Stimulated activated CD8-positive, alpha-beta memory T cell treated with anti-CD3 and anti-CD28 coated beads, Interleukin-12 subunit alpha, Interleukin-12 subunit beta, amount 100 ng/mL, for 1 hour (primary cell): ENCODE measurements around the gene HOXB1.

ENCODE experiments used
- DNase-seq: peaks from one replicate; pipeline ENCODE4 v3.0.0-alpha.2; 2020; ENCODE audit warnings: low read depth

Gene HOXB1

DNA sequence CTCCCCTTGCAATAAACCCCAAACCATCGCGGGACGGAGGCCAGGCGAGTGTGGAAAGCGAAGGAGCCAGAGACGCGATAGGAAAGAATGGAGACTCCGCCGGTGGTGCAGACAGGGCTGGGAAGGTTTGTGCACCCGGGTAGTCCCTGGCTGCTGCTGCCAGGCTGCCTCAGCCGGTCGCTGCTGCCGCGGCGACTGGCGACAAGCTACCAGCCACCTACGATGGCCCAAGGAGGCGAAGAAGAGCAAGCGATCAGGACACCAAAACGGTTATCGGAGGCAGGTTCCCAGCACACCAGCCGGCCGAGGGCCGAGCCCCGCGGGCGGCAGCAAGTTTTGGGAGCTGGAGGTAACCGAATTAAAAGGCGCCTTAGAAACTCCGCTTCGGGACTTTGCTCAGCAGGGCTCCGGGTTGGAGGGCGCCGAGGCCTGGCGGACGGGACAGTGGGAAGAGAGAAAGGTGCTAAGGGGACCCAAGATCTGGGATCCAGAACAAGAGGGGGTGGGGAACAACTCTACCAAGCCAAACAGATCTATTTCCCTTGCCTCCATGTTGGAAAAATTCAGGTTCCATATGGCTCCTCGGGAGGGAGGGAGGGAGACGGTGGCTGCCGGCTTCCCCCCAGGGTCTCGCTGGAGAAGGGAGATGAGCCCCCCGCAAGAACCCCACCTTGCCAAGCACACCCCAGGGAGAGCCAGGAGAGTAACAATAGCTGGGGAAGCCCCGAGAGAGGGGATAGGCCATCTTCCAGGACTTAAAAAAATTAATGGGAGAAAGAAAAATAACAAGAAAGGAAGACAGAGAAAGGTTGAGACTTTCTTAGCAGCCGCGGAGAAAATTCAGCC lies 23.8 kb upstream of the HOXB1 start:
- DNase-seq: no peak

DNA sequence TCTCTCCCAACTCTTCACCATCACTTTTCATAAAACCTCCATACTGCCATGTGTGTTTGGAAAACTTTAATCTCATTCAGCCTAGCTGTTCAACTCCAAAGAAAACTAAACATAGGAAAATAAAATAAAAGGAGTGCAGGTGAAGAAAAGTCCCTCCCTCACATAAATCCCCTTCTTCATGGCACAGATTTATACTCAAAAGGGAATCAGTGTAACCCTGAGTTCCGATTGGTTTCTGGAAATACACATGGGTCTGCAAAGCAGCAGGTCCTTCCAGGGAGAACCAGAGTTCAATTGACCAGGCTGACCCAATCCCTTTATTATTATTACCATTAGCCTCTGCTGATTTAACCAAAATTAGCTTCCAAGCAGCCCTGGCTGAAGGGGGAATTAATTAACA lies 23.0 kb upstream of the HOXB1 start:
- no peak for DNase-seq

DNA sequence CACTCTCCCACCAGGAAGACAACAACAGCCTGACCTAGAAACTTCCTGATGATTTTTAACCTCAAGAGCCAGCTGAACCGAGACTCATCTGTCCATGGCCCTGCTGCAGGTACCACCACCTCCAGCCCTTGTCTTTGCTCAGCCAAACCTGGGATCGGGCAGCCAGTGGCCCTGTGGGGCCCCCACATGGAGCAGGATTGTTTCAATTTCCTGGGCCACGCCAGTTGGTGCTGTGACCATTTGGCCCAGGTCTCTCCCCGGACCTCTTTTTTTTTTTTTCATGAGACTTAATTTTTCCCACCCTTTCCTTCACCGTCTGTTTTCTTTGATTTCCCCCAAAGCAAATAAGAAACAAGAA lies 22.4 kb upstream of the HOXB1 start:
- DNase-seq: no peak

DNA sequence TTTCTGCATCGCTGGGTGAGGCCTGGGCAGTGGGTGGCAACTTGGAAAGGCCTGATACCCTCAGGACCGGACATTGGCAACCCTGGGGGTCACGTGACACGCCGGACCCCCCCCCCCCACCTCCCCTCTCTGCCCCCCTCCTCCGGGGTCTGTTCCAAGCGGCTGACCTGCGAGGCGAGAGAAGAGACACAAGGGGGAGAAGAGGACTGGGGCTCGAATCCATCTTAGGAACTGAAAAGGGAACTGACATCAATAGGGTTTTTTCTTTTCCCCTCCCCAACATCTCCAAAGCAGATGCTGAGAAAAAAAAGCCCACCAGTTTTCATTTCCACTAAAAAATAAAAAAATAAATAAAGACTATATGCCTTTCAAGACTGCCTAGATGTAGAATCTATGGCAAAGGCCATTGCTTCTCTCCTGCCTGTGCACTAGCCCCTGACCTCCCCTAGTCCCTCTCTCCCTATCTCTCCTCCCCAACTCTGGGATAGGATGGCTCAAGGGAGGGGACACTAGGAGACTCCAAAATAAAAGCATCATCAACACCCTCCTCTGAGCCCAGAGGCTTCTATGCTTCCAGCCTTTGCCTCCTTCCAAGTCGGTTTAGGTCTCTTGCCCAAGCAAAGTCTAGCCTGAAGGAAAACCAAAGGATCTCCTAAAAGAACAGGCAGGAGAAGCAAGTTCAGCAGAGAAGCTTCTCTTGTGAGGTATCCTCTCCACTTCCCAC lies 21.8 kb upstream of the HOXB1 start:
- DNase-seq: no peak

DNA sequence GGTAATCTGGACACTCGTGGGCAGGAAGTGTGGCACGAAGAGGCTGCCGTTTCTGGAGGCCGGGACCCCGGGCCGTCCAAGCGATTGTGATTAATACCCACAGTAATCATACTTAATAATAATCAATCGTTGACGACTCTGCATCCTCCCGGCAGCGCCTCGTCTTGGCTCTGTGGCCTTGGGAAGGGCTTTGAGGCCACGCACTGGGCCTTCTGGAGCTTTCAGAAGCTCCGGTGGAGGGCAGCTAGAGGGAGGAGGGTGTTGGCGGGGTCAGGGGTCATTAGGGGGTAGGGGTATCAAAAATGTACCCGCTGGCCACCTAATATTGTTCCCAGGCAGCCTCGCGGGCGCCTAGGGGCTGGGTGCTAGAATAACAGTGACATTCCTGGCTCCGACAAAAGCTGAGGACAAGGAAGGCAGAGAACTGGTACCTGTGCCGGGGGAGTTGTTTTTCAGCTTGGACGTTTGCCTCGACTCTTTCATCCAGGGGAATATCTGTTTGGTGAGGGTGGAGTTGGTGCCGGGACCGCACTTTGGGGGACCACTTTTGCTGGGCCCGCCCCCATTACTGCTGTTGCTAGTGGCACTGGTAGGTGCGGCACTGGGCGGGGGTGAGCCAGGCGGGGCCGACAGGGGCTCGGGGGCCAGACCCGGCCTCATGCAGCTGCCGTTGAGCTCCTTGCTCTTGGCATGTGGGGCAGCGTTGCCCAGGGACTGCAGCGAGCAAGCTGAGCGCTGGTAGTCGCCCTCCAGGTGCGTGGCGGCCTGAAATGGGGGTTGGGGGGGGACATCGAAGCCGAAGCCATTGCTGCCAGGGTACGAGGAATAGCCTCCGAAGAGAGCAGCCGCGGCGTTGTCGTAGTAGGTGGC lies 21.0 kb upstream of the HOXB1 start:
- DNase-seq: no peak

DNA sequence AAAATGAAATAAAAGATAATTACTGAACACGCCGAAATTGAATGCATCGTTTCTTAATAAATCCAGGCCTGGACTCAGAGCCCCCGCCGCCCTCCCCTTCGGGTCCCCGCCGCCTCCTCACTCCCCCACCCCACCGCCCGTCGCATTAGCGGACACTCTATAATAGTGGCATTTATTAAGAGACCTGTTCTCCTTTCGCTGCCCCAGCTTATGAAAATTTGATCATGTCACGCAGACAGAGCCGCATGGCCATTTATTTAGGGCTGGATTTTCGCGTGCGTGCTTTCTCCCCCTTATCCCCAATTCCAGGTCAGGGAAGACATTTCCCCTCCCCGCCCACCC lies 20.4 kb upstream of the HOXB1 start:
- DNase-seq: no peak

DNA sequence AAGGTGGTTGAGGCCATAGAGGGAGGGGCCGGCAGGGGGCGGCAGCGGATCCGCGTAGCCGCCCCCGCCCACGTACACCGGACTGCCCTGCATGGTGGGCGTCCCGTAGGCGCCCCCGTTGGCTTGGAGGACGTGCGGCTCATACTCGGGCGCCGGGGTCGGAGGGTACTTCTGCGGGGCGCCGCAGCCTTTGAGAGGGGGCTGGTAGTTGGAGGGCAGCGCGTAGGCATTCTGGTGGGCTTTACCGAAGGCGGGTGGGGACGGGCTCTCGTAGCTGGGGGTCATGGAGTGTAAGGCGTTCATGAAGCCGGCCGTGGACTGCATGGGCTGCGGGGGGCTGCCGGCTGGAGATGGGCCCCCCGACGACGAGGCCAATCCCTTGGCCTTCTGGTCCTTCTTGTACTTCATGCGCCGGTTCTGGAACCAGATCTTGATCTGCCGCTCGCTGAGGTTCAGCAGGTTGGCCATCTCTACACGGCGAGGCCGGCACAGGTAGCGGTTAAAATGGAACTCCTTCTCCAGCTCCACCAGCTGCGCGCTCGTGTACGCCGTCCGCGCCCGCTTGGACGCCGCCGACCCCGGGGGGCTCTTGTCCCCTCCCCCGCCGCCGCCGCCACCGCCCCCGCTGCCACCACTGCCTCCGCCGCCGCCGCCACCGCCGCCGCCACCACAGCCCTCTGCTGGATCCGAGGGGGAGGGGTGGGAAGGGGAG lies 19.8 kb upstream of the HOXB1 start:
- DNase-seq: no peak

DNA sequence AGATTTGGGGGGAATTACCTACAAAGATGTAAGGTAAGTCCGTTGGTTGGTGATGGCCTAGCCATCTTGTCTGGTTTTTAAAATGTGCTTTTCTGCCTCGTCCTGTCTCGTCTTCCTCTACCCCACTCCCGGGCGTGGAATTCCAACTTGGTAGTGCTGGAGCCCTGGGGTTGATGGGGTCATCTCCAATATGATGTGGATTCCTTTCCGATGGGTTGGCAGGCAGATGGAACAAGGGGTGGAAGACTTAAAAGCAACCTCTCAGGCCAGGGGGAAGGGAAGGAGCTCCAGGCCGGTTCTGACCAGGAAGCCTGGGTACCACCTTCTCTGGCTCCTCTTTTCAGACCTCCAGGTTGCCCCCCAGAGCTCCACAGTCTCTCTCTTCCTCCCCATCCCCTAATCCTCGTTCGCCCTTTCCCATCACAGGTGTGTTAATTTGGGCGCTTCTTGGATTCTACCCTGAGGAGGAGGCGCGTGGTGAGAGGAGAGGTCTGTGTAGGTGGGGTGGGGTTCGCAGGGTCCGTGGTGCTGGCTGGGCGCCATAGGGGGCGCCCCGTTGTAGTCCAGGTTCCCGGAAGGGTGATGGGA lies 19.2 kb upstream of the HOXB1 start:
- no peak for DNase-seq

DNA sequence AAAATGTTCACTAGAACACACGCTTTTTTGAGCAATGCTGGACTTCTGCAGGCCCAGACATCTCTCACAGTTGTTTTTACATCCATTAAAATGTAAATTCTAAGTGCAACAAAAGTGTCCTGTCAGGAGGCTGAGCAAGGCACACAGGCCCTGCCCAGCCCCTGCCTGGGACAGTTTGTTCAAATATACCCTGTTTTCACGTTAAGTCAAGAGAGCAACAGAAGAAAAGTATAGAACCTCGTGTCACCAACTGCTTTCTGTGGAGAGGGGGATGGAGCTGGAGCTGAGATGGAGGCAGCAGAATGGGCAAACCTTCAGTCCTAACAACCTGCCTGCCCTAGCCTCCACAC lies 18.4 kb upstream of the HOXB1 start:
- DNase-seq: no peak

DNA sequence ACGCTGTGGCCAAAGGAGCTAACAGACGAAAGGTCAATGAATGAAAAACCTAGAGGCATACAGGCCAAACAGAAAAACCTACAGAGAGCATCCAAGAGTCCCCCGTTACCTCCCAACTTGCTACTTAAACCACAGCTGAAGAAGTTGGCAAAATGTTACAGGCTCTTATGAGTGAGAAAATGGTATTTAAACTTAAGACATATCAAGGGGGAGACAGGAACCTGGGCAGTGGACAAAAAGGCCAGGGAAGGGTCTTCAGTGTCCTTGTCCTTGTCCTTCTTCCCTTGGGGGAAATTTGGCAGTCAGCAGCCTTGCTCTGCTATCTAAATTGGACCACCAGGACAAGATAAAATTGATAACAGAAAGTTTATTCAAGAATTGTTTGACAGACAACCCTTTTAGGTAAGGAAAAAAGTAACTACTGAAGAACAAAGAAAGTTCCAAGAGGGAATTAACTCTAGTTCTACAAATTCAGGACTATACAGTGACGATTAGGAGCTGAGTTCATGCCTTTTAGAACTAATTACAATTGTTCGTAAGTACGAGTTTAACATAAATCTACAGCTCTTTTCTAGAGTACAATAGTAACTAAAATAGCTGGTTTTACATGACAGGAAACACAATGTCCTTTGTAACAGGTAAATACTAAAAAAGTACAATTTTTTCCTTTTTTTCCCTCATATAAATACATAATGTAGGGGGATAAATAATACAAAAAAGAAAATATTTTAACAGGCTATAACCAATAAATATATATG lies 17.9 kb upstream of the HOXB1 start:
- no peak for DNase-seq

DNA sequence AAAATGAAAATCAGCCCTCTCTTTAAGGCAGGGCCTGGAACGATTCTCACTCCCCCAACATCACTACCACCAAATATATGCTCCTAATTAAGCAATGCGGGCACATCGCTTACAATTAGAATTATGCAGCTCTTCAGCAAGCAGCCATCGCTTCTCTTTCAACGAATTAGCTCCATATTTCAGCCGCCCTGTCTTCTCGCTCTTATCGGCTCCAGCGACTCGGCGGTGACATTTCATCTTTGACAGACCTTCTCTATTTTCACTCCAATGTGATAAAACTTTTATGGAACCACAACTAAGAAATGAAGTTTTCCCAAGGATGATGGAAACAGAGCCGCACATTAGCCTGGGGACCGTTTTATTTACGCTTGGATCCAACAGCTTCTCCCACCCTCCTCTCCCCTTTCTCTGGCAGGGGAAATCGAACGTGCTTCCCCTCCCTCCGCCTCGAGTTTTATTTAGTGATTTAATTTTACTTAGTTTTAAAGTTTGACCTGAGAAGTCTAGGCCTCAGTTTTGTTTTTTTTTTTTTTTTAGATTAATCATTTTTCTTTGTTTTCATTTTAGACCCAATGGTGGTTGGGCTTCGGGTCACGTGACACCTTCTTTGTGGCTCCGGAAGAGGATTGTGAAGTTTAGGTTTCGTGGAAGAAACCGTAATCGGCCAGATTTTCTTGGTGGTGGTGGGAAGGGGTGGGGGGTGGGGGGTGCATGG lies 17.2 kb upstream of the HOXB1 start:
- DNase-seq: no peak

DNA sequence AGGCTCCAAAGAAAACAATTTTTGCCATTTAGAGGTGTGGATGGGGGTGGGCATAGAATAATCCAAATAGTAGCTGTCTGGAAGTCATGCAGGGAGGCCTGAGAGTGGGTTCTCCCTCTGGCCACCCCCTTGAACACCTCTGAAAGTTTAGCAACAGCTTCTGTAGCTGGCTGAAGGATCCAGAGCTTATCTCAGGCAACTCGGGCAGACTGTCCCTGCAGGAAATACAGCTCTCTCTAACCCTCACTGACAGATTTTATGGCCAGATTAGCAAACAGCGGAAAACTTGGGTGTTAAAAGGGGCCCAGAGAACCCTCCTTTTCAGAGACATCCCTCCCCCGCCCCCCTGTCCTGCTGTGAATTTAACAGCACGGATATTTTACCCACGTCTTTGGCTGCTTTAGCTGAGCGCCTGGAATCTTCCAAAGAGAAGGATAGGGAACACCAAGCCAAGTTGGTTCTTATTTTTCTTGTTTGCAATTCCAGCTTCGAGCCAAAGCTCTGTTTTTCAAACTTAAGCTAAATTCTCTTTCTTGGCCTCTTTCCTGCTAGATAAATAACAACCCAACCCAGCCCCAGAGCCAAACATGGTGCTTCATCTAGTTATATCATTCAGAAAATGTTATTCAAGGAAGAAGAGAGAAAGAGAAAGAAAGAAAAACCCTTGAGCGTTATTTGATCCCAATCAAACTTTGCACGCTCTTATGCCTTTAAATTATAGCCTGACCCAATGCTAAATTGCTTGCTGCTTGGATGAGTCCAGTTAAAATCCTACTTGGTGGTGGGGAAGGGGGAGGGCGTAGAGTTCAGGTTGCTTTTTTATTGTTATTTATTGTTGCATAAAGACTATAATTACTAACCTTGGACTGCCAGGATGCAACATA lies 16.4 kb upstream of the HOXB1 start:
- DNase-seq: no peak

DNA sequence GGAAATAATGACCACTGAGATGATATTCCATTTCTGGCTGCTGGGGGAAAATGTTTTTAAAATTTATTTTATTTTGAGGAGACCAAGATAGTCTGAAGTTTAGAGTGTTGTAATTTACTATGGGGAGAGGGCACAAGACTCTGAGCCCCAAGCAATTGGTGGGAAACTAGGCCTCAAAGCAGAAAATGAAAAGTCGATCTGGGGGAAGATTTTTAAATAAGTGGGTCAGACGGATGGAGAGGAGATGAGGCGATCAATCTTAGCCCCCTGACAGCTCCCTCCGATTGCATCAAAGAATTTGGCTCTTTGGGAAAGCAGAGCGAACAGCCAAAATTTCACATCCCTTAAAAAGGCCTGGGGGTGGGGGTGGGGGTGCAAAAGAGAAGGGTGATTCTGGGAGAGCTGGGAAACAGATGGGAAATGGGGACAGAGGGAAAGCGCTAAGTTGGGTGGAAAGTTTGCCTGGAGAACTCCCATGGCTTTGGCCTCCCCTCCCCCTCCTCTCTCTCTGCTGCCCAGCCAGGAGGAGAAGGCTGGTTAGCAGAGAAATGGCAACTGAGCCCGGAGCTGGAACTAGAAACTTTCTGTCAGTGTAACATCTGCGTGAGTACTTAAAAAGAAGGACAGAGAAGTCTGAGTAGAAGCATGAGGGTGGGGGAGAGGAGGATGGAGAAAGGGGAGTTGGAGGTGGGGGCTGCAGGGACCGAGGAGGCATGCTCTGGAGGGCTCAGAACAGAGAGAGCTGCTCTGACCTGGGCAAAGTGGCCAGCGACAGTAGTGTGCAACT lies 15.5 kb upstream of the HOXB1 start:
- no peak for DNase-seq

DNA sequence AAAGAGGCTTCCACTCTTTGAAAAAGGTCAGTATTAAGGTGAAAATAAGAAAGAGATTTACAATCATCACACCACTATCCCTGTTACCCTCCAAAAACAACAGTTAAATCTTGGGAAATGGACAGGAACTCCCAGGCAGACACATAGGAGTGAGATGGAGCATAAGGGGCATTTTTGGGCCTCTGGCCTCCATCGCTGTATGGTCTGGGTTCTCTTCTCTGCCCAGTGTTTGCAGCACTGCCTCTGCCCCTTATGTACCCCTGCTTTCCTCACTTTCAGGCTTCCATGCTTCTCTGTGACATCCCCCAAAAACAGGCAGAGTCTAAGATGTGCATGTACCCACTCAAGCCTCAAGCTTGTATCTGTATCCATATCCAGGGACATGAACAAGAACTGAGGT lies 14.7 kb upstream of the HOXB1 start:
- no peak for DNase-seq

DNA sequence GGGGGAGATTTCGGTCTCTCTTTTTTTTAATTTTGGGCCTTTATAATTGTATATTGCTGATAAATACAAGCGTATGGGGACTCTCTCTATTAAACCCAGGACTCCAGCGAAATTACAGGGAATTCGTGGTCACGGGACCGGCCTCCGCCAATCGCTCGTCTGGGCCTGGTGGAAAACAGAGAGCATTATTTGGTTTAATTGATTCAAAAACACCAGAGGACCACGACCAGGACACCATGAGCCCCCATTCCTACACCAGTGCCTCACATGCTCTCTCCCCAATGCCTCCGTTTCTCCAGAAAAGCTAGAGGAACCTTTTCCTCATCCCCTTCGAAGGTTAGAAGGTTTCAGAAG lies 14.2 kb upstream of the HOXB1 start, which contains the start of gene HOXB2:
Gene HOXB2 (minus strand): TSS at position 88 of the 354 bp plus-strand sequence. CDS start 198 bp downstream, outside the sequence.
- no peak for DNase-seq

DNA sequence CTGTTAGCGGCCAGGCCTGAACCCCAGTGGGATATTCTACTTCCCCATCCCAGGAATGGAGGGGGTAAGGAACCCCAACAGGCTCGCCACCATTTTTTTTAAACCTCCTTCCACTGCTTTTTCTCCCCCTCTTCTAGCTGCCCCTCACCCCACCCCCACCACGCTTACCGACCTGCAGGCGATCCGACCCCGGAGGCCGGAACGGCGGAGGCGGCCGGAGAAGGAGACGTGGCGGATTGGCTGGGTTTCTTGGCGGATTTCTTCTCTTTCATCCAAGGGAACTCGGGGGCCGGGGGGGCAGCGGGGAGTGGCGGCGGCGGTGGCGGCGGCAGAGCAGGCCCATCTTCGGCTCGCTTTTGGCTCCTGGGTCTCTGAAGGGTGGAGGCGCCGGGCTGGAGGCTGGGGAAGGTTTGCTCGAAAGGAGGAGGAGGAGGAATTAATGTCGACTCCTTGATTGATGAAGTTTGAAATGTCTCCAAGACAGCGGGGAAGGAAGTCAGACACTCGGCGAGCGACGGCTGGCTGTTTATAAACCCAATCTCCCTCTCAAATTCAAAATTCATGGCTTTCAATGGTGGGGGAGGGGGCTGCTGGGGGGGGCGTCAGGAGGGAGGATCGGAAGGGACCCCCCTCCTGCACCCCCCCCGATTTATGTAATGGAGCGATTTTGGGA lies 13.7 kb upstream of the HOXB1 start:
- no peak for DNase-seq

DNA sequence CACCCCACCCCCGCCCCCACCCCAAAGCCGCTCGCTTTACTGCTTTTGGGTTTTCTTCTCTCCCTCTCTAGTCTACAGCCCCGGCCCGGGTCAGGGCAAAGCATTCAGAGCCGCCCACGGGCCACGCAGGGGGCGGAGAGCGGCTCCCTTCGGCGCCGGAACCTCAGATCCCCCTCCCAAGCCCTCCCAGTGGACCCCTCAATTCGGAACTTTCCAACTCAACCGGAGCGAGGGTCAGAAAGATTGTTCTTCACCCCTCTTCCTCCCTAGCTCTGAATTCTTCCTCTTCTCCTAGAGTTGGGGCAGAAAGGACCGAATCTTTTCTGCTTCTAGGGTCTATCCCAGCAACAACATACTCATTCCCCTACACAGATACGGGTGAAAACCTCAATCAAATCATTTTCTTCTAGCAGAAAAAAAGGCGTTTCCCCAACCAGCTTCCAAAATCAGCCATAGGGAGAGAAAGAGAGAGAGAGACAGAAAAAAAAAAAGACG lies 13.1 kb upstream of the HOXB1 start:
- no peak for DNase-seq
